Measurements from ENCODE around the gene CNTLN. TPM values are rescaled to one million over a fixed set of nuclear protein-coding genes. Genes with fewer than 3 reads are reported as not detected.

The CNTLN gene
- total and polyA plus RNA-seq, 2 donors (not counting 1 experiment from before 2014, with no cell fraction given): 9.1 to 13.0 TPM

DNA sequence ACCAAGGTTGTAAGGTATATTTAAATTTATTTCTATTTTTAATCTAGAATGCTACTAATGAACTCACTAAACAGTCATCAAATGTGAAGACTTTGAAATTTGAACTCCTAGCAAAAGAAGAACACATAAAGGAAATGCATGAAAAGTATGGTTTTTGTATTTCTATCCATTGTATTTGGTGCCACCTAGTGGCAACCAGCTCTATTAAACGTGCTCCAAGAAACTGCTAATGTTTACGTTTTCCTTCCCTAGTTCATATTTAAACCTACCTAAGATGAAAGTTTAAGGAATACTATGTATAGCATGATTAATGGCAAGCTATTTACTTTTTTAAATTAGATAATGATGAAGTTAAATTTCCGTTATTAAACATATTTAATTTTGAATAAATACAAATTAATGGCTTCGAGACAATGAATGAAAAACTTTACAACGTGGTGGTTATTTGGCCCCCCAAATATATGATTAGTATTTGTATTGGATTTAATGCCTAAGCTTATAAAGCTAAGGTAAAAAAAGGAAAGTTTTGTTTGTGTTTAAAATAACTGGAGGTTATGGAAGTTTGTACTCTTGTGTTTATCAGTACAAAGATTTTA is 328.1 kb downstream of the CNTLN start:
- H3K9me3 ChIP-seq (ENCODE audit: control insufficient read depth, insufficient read depth, low read depth, low read length): no peaks in the 10 kb centered on the region
- no peak overlapping the region for H3K9ac ChIP-seq (ENCODE audit: insufficient read depth, low read length)
- no peak overlapping the region for H3K4me3 ChIP-seq (replicated peaks in 1 of 4; ENCODE audit: control extremely low read depth in 1 of 4, insufficient read depth in 1 of 4, low read depth in 3 of 4, low read length in 4 of 4)
- TF ChIP-seq EZH2 (IDR thresholded peaks at IDR 0.05; ENCODE audit: low read length, missing control alignments) (no peak), CTCF (conservative IDR thresholded peaks at IDR 0.05 in 1 of 2, IDR thresholded peaks at IDR 0.05 in 1 of 2; ENCODE audit: low read depth in 1 of 2, low read length in 2 of 2) (peak; percentile 63 to 66)
- peak; percentile 48 to 81 for DNase-seq (ENCODE audit: low read depth in 2 of 2)
- no peaks in the 10 kb centered on the region for H3K4me1 ChIP-seq (ENCODE audit: control insufficient read depth, extremely low read depth, insufficient read depth, low read length)
- no peaks in the 10 kb centered on the region for H3K27me3 ChIP-seq (ENCODE audit: control insufficient read depth, insufficient read depth, low read length)
- no peaks in the 10 kb centered on the region for H4K20me1 ChIP-seq (ENCODE audit: control insufficient read depth, extremely low read depth, insufficient read depth, low read length)
- H3K4me2 ChIP-seq (ENCODE audit: extremely low read depth, insufficient read depth, low read length): no peak overlapping the region
- no peak overlapping the region for H3K27ac ChIP-seq (ENCODE audit: insufficient read depth, low read length)
- no peaks in the 10 kb centered on the region for H3K79me2 ChIP-seq (ENCODE audit: control insufficient read depth, insufficient read depth, low read length)
- H3K36me3 ChIP-seq (ENCODE audit: control insufficient read depth, insufficient read depth, low read length): no peaks in the 10 kb centered on the region
- no peak overlapping the region for H2AFZ ChIP-seq (ENCODE audit: low read length)

DNA sequence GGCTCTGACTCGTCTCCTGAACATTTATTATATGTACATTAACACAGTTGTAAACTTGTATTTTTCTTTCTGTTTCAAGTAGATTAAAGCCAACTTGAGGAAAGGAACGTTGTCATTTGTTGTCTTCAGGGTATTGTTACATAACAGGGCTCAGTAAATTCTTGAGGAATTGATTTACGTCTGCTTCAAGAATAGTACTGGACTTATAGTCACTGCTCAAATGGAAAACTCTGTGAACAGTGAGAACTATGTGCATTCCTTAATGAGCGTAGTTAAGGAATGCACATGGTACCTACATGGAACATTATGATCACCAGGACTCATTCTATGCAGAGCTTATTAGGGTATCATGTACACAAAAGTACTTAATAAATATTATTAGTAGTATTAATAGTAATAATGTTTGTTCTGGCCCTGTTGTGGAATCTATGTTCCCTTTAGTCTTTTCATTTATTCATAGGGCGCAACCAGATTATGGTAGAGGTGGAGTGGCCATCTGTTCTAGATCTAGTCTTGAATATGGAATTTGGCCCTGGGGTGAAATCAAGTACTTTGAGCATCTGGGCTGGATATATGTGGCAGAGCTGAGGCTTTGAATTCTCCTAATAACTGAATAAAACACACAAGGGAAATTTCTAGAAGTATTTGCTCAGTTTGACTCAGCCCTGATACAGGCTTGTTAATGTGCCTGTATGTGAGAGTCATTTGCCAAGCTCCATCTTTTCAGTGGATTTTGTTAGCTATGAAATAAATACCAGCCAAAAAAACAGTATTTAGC is 335.4 kb downstream of the CNTLN start:
- Histone ChIP-seq H3K27ac (ENCODE audit: insufficient read depth, low read length) (no peak overlapping the region), H3K4me1 (ENCODE audit: control insufficient read depth, extremely low read depth, insufficient read depth, low read length) (no peaks in the 10 kb centered on the region), H2AFZ (ENCODE audit: low read length) (no peak overlapping the region), H4K20me1 (ENCODE audit: control insufficient read depth, extremely low read depth, insufficient read depth, low read length) (no peaks in the 10 kb centered on the region), H3K9me3 (ENCODE audit: control insufficient read depth, insufficient read depth, low read depth, low read length) (no peaks in the 10 kb centered on the region), H3K27me3 (ENCODE audit: control insufficient read depth, insufficient read depth, low read length) (no peaks in the 10 kb centered on the region), H3K9ac (ENCODE audit: insufficient read depth, low read length) (no peak overlapping the region), H3K79me2 (ENCODE audit: control insufficient read depth, insufficient read depth, low read length) (no peaks in the 10 kb centered on the region), H3K4me2 (ENCODE audit: extremely low read depth, insufficient read depth, low read length) (no peak overlapping the region), H3K36me3 (ENCODE audit: control insufficient read depth, insufficient read depth, low read length) (no peaks in the 10 kb centered on the region), H3K4me3 (replicated peaks in 1 of 4; ENCODE audit: control extremely low read depth in 1 of 4, insufficient read depth in 1 of 4, low read depth in 3 of 4, low read length in 4 of 4) (no peak overlapping the region)
- TF ChIP-seq EZH2 (IDR thresholded peaks at IDR 0.05; ENCODE audit: low read length, missing control alignments) (no peak), CTCF (conservative IDR thresholded peaks at IDR 0.05 in 1 of 2, IDR thresholded peaks at IDR 0.05 in 1 of 2; ENCODE audit: low read depth in 1 of 2, low read length in 2 of 2) (no peak)
- no peak for DNase-seq (ENCODE audit: low read depth in 2 of 2)

DNA sequence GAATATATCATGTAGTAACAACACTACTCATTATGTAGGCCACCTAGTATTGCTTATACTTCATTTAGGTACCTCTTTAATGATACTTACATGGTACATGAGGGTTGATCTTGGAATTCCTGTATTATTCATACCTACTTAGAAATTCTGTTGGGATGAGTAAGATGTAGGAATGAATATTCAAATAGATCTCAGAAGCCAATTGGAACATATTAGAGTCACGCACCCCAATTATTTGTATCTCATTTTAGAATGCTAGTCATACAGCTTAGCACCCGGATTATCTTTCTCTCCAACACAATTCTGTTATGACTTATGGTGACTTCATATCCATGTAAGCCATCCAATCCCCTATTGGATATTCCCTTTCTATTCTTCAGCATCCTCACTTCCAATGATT is 337.3 kb downstream of the CNTLN start:
- Histone ChIP-seq H3K9ac (ENCODE audit: insufficient read depth, low read length) (no peak overlapping the region), H3K27ac (ENCODE audit: insufficient read depth, low read length) (no peak overlapping the region), H3K36me3 (ENCODE audit: control insufficient read depth, insufficient read depth, low read length) (no peaks in the 10 kb centered on the region), H3K4me3 (replicated peaks in 1 of 4; ENCODE audit: control extremely low read depth in 1 of 4, insufficient read depth in 1 of 4, low read depth in 3 of 4, low read length in 4 of 4) (no peak overlapping the region), H3K27me3 (ENCODE audit: control insufficient read depth, insufficient read depth, low read length) (no peaks in the 10 kb centered on the region), H3K4me1 (ENCODE audit: control insufficient read depth, extremely low read depth, insufficient read depth, low read length) (no peaks in the 10 kb centered on the region), H4K20me1 (ENCODE audit: control insufficient read depth, extremely low read depth, insufficient read depth, low read length) (no peaks in the 10 kb centered on the region), H3K79me2 (ENCODE audit: control insufficient read depth, insufficient read depth, low read length) (no peaks in the 10 kb centered on the region), H3K4me2 (ENCODE audit: extremely low read depth, insufficient read depth, low read length) (no peak overlapping the region), H3K9me3 (ENCODE audit: control insufficient read depth, insufficient read depth, low read depth, low read length) (no peaks in the 10 kb centered on the region), H2AFZ (ENCODE audit: low read length) (no peak overlapping the region)
- peak in 1 of 2 donors; percentile 42 for DNase-seq (ENCODE audit: low read depth in 2 of 2)
- TF ChIP-seq CTCF (conservative IDR thresholded peaks at IDR 0.05 in 1 of 2, IDR thresholded peaks at IDR 0.05 in 1 of 2; ENCODE audit: low read depth in 1 of 2, low read length in 2 of 2): no peak
- TF ChIP-seq EZH2 (IDR thresholded peaks at IDR 0.05; ENCODE audit: low read length, missing control alignments): no peak
